Central memory CD8-positive, alpha-beta T cell (primary cell): ENCODE measurements around the gene TCF4.

Experiments used
- ATAC-seq: fragments of 150-1000 bp; cut with Tn5 transposase; replicated peaks from 2 replicates; pipeline ENCODE4 v1.10.0; 2022; ENCODE audit warnings: mild to moderate bottlenecking, moderate FRiP score, moderate number of reproducible peaks; ENCODE audit not compliant: poor library complexity, severe bottlenecking; ENCODE audit errors: extremely low read depth
- DNase-seq, 2 donors: peaks; one replicate each; pipeline ENCODE4 v3.0.0; 2021; ENCODE audit warnings: low spot score in 2 of 2
- H3K27ac Mint-ChIP-seq: one replicate; pipeline ENCODE4 v1.8.0; 2022; ENCODE audit warnings: low read depth, mild to moderate bottlenecking, moderate library complexity, mixed read lengths
- H3K27me3 Mint-ChIP-seq: one replicate; pipeline ENCODE4 v1.8.0; 2022; ENCODE audit warnings: mixed read lengths
- H3K36me3 Mint-ChIP-seq: one replicate; pipeline ENCODE4 v1.8.0; 2022; ENCODE audit warnings: mild to moderate bottlenecking, moderate library complexity, mixed read lengths; ENCODE audit not compliant: insufficient read depth
- H3K4me1 Mint-ChIP-seq: one replicate; pipeline ENCODE4 v1.8.0; 2022; ENCODE audit warnings: mixed read lengths
- H3K4me3 Mint-ChIP-seq: one replicate; pipeline ENCODE4 v1.8.0; 2022; ENCODE audit warnings: mild to moderate bottlenecking, moderate library complexity, mixed read lengths
- H3K9me3 Mint-ChIP-seq: one replicate; pipeline ENCODE4 v1.8.0; 2022; ENCODE audit warnings: mixed read lengths

TCF4 gene

GRCh38 chr18:55506074-55506473, 81.9 kb downstream of the TCF4 start:
- Mint-ChIP-seq H3K27ac (no peak overlapping the region), H3K36me3 (no peaks in the 10 kb centered on the region), H3K27me3 (no peaks in the 10 kb centered on the region), H3K4me3 (no peak overlapping the region), H3K9me3 (no peaks in the 10 kb centered on the region), H3K4me1 (no peaks in the 10 kb centered on the region)
- ATAC-seq (no peak), DNase-seq (no peak)

DNA sequence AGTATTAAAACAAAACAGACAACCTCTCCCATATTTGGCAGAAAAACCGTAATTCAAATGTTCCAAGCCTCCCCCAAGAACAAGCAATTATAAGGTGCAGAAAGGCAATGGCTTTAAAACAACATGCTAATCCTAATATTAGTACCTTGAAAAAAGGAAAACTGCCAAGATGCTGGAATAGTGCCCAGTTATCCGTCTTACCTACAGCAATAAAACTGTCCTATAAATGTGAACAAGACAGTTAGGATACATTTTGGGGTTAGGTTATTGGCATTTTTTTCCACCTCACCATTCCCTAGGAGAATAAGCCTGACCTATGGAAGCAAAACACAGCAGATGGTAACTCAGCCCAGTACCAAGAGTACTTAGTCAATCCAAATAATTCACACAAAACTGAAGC, 83.2 kb downstream of the TCF4 start:
- H3K9me3 Mint-ChIP-seq = no peaks in the 10 kb centered on the region
- DNase-seq = no peak
- H3K27ac Mint-ChIP-seq = no peak overlapping the region
- no peaks in the 10 kb centered on the region for H3K27me3 Mint-ChIP-seq
- H3K36me3 Mint-ChIP-seq = no peaks in the 10 kb centered on the region
- ATAC-seq = no peak
- no peaks in the 10 kb centered on the region for H3K4me1 Mint-ChIP-seq
- H3K4me3 Mint-ChIP-seq = no peak overlapping the region

GRCh38 chr18:55503167-55503820, 84.7 kb downstream of the TCF4 start:
- H3K4me3 Mint-ChIP-seq = no peak overlapping the region
- no peaks in the 10 kb centered on the region for H3K9me3 Mint-ChIP-seq
- no peaks in the 10 kb centered on the region for H3K36me3 Mint-ChIP-seq
- DNase-seq = no peak
- no peaks in the 10 kb centered on the region for H3K27me3 Mint-ChIP-seq
- H3K4me1 Mint-ChIP-seq = no peaks in the 10 kb centered on the region
- no peak for ATAC-seq
- H3K27ac Mint-ChIP-seq = no peak overlapping the region

DNA sequence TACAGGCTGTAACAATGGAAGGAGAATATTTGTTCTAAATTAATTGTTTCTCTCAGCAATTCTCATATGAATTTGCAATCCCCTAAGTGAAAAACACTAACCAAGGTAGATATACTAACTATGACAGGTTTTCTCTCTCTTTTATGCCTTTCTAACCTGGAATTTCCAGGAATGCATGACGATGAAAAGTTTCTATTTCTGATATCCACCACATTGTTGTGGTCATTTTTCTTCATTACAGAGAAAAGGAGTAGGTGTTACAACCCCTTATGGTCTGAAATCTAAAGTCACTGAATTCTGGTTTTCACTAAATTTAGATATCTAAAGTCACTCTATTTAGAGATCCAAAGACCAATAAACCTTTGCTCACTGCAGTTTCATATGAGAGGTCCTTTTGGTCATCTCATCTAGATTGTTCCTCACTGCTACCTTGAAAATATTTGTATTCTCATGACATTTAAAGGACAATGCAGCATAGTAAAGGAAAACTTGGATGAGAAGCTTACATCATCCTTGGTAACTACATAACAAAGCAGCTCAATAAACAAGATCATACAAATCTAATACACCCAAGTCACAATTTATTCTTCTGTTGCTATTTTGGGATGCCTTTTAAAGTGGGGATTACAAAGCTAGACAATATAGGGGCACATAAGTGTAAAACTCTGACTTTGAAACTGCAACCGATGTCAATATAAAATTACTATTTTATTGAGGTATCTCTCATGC, 85.8 kb downstream of the TCF4 start:
- Mint-ChIP-seq H3K9me3 (no peaks in the 10 kb centered on the region), H3K27ac (no peak overlapping the region), H3K27me3 (no peaks in the 10 kb centered on the region), H3K4me1 (no peaks in the 10 kb centered on the region), H3K4me3 (no peak overlapping the region), H3K36me3 (no peaks in the 10 kb centered on the region)
- no peak for DNase-seq
- no peak for ATAC-seq

DNA sequence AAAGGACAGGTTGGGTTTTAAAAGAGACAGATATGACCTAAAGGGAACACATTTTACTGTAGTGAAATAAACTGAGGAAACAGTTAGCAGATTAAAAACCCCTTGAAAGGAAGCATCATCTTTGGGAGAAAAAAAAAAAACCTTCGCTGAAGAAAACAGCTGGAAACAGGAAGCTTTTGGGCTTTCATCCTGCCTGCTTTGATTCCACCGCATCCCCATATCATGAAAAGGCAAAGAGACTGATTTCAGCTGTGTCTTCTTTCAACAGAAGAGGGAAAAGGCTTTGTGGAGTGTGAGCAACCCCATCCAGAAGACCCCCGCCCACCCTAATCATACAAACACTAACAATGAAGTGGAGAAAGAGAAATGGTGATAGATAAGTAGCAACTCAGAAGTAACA, 86.4 kb downstream of the TCF4 start:
- no peaks in the 10 kb centered on the region for H3K9me3 Mint-ChIP-seq
- no peak overlapping the region for H3K27ac Mint-ChIP-seq
- no peak overlapping the region for H3K4me3 Mint-ChIP-seq
- H3K36me3 Mint-ChIP-seq = no peaks in the 10 kb centered on the region
- H3K4me1 Mint-ChIP-seq = no peaks in the 10 kb centered on the region
- ATAC-seq (no peak), DNase-seq (no peak)
- no peaks in the 10 kb centered on the region for H3K27me3 Mint-ChIP-seq

DNA sequence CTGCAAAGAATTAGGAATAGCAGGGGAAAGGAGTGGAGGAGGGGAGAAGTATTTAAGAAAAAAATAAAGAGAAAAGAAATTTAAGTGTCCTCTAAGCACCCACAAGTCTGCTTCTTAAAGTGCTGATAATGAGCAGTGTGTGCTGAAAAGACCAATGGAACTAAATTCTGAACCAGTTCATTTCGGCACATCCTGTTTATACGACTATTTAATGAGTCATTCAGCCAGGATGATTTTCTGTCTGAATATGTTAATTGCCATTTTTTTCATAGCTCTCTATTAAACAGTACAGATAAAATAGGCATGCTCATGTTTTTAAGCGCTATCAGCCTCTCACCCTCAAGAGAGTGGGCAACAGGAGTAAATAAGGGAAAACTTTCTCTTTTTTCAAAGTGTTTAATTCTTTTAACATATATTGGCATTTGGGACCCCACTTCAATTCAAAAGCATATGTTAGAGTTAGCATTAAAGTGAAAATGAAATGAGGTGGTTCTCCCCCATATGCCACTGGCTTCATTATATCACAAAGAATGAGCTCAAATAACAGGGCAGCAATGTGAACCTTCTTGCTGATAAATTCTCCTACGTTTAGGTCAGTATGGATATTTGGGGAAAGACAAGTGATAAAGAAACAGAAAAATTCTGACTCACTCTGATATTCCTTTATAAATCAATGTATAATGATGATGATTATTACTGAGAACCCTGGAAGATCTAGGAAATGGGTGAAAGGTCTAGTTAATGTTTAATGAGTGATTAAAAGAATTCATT, 87.5 kb downstream of the TCF4 start:
- Mint-ChIP-seq H3K4me1 (no peaks in the 10 kb centered on the region), H3K9me3 (no peaks in the 10 kb centered on the region), H3K27ac (no peak overlapping the region), H3K27me3 (no peaks in the 10 kb centered on the region), H3K4me3 (no peak overlapping the region), H3K36me3 (no peaks in the 10 kb centered on the region)
- no peak for ATAC-seq
- DNase-seq = no peak

GRCh38 chr18:55499526-55499925, 88.5 kb downstream of the TCF4 start:
- no peaks in the 10 kb centered on the region for H3K36me3 Mint-ChIP-seq
- DNase-seq (no peak), ATAC-seq (no peak)
- H3K27ac Mint-ChIP-seq = no peak overlapping the region
- H3K4me1 Mint-ChIP-seq = no peaks in the 10 kb centered on the region
- no peaks in the 10 kb centered on the region for H3K9me3 Mint-ChIP-seq
- no peak overlapping the region for H3K4me3 Mint-ChIP-seq
- H3K27me3 Mint-ChIP-seq = no peaks in the 10 kb centered on the region

GRCh38 chr18:55497825-55498403, 90.1 kb downstream of the TCF4 start:
- ATAC-seq (no peak), DNase-seq (no peak)
- H3K9me3 Mint-ChIP-seq = no peaks in the 10 kb centered on the region
- H3K27ac Mint-ChIP-seq = no peak overlapping the region
- no peak overlapping the region for H3K4me3 Mint-ChIP-seq
- H3K27me3 Mint-ChIP-seq = no peaks in the 10 kb centered on the region
- no peaks in the 10 kb centered on the region for H3K36me3 Mint-ChIP-seq
- no peaks in the 10 kb centered on the region for H3K4me1 Mint-ChIP-seq

- H3K36me3 Mint-ChIP-seq = no peaks in the 10 kb centered on the region
- ATAC-seq (no peak), DNase-seq (no peak)
- H3K9me3 Mint-ChIP-seq = no peaks in the 10 kb centered on the region
- no peak overlapping the region for H3K27ac Mint-ChIP-seq
- H3K4me1 Mint-ChIP-seq = peaks cover under 1% of the 10 kb centered on the region
- H3K27me3 Mint-ChIP-seq = no peaks in the 10 kb centered on the region
- no peak overlapping the region for H3K4me3 Mint-ChIP-seq
These were observed 93.1 kb downstream of the TCF4 start for GRCh38 chr18:55494899-55495298.

DNA sequence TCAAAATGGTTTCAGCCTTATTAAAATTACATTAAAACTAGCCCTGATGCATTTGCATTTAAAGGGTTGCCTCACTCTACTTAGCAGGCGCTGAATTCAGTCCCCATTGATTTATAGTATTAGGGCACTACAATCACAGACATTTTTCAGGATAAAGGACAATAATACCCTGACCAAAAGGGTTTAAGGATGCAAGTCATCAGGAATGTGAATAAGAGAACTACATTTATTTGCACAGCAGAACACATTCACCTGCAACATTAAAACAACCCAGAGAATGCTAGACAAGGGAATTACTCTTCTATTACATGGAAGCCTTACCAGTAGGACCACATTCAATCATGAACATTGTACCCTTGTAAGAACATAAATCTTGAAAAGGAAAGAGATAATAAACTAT, 93.6 kb downstream of the TCF4 start:
- ATAC-seq = no peak
- Mint-ChIP-seq H3K4me1 (peaks cover 5% of the 10 kb centered on the region), H3K36me3 (no peaks in the 10 kb centered on the region), H3K27me3 (no peaks in the 10 kb centered on the region), H3K4me3 (no peak overlapping the region), H3K27ac (no peak overlapping the region), H3K9me3 (no peaks in the 10 kb centered on the region)
- no peak for DNase-seq

- Mint-ChIP-seq H3K36me3 (no peaks in the 10 kb centered on the region), H3K4me3 (no peak overlapping the region), H3K27ac (no peak overlapping the region), H3K27me3 (no peaks in the 10 kb centered on the region), H3K9me3 (no peaks in the 10 kb centered on the region), H3K4me1 (peaks cover 8% of the 10 kb centered on the region)
- ATAC-seq (no peak), DNase-seq (no peak)
These were observed 96.4 kb downstream of the TCF4 start for GRCh38 chr18:55491616-55492015.

GRCh38 chr18:55489034-55489986, 98.7 kb downstream of the TCF4 start:
- peaks cover 8% of the 10 kb centered on the region for H3K4me1 Mint-ChIP-seq
- DNase-seq (no peak), ATAC-seq (no peak)
- H3K9me3 Mint-ChIP-seq = no peaks in the 10 kb centered on the region
- no peaks in the 10 kb centered on the region for H3K36me3 Mint-ChIP-seq
- H3K27ac Mint-ChIP-seq = no peak overlapping the region
- no peaks in the 10 kb centered on the region for H3K27me3 Mint-ChIP-seq
- no peak overlapping the region for H3K4me3 Mint-ChIP-seq
